ENCODE data around the gene MORN1.

MORN1 gene

GRCh38 chr1:2377751-2378440 lies 13.5 kb downstream of the MORN1 start:
- no peak overlapping the region for H2AFZ ChIP-seq
- H3K27ac ChIP-seq = no peak overlapping the region
- H3K79me2 ChIP-seq = no peaks in the 10 kb centered on the region
- no peaks in the 10 kb centered on the region for H3K36me3 ChIP-seq (ENCODE audit: control insufficient read depth, insufficient read depth, low read length)
- H3K9me3 ChIP-seq (ENCODE audit: control insufficient read depth, low read length) = no peaks in the 10 kb centered on the region
- no peak overlapping the region for H3K4me2 ChIP-seq (ENCODE audit: low read length)
- no peak for TF ChIP-seq CTCF (IDR thresholded peaks at IDR 0.05)
- no peak overlapping the region for H3K4me3 ChIP-seq (ENCODE audit: low read depth, low read length)
- no peaks in the 10 kb centered on the region for H3K27me3 ChIP-seq (ENCODE audit: control insufficient read depth, insufficient read depth, low read length)
- no peaks in the 10 kb centered on the region for H3K4me1 ChIP-seq
- H3K9ac ChIP-seq = no peak overlapping the region

GRCh38 chr1:2376931-2377672 lies 14.3 kb downstream of the MORN1 start:
- Histone ChIP-seq H3K9ac (no peak overlapping the region), H3K79me2 (no peaks in the 10 kb centered on the region), H3K27me3 (ENCODE audit: control insufficient read depth, insufficient read depth, low read length) (no peaks in the 10 kb centered on the region), H3K36me3 (ENCODE audit: control insufficient read depth, insufficient read depth, low read length) (no peaks in the 10 kb centered on the region), H3K27ac (no peak overlapping the region), H3K4me1 (no peaks in the 10 kb centered on the region), H3K9me3 (ENCODE audit: control insufficient read depth, low read length) (no peaks in the 10 kb centered on the region), H3K4me3 (ENCODE audit: low read depth, low read length) (no peak overlapping the region), H2AFZ (no peak overlapping the region), H3K4me2 (ENCODE audit: low read length) (no peak overlapping the region)
- TF ChIP-seq CTCF (IDR thresholded peaks at IDR 0.05) = no peak

GRCh38 chr1:2376261-2376741 lies 15.1 kb downstream of the MORN1 start:
- Histone ChIP-seq H3K9ac (no peak overlapping the region), H3K79me2 (no peaks in the 10 kb centered on the region), H3K4me2 (ENCODE audit: low read length) (no peak overlapping the region), H2AFZ (no peak overlapping the region), H3K27me3 (ENCODE audit: control insufficient read depth, insufficient read depth, low read length) (no peaks in the 10 kb centered on the region), H3K36me3 (ENCODE audit: control insufficient read depth, insufficient read depth, low read length) (no peaks in the 10 kb centered on the region), H3K9me3 (ENCODE audit: control insufficient read depth, low read length) (no peaks in the 10 kb centered on the region), H3K27ac (no peak overlapping the region), H3K4me3 (ENCODE audit: low read depth, low read length) (no peak overlapping the region), H3K4me1 (no peaks in the 10 kb centered on the region)
- no peak for TF ChIP-seq CTCF (IDR thresholded peaks at IDR 0.05)

DNA sequence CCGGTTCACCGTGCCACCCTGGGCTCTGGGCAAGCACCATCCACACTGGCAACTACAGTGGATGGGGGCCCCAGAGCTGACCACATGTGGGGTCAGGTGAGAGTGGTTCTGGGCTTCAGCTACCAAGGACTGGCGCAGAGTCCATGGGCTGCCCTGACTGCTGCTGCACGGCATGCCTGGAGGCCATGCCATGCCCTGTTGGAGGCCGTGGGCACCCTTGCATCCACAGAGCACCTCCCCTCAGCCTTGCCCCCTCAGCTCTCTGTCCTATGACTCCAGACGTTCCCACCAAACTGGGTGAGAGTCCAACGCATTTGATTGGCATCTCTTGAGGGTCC lies 15.5 kb downstream of the MORN1 start:
- no peak for TF ChIP-seq CTCF (IDR thresholded peaks at IDR 0.05)
- no peak overlapping the region for H3K27ac ChIP-seq
- no peak overlapping the region for H3K9ac ChIP-seq
- no peaks in the 10 kb centered on the region for H3K27me3 ChIP-seq (ENCODE audit: control insufficient read depth, insufficient read depth, low read length)
- H3K79me2 ChIP-seq = no peaks in the 10 kb centered on the region
- no peak overlapping the region for H3K4me2 ChIP-seq (ENCODE audit: low read length)
- no peaks in the 10 kb centered on the region for H3K9me3 ChIP-seq (ENCODE audit: control insufficient read depth, low read length)
- H3K36me3 ChIP-seq (ENCODE audit: control insufficient read depth, insufficient read depth, low read length) = no peaks in the 10 kb centered on the region
- H2AFZ ChIP-seq = no peak overlapping the region
- no peaks in the 10 kb centered on the region for H3K4me1 ChIP-seq
- H3K4me3 ChIP-seq (ENCODE audit: low read depth, low read length) = no peak overlapping the region

Data from parathyroid adenoma (tissue), 2 donors.